ENCODE measurements around the gene ANKRD24. TPM values are rescaled to one million over a fixed set of nuclear protein-coding genes. Genes with fewer than 3 reads are reported as not detected.

The ANKRD24 gene
- total RNA-seq, 1 experiment from 2014 or later, result 0.26 TPM

DNA sequence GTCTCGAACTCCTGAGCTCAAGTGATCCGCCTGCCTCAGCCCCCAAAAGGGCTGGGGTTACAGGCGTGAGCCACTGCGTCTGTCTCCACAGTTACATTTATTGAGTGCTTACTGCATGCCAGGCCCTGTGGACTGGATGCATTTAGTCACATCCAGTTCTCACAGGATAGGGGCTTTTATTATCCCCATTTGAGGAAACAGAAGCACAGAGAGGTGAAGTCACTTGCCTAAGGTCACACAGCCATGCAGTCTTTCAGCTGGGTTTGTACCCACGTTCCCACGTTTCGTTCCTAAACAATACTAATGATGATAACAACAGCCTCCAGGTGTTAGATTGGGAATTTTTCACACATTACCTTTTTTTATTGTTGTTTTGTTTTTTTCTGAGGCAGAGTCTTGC lies 37.7 kb downstream of the ANKRD24 start:
- CTCF ChIA-PET, result no interaction called here
- in situ Hi-C loops (cut with HindIII; ENCODE audit: low pct_unique_long_range_greater_than_20kb, low sequenced_read_pairs), result no loop called here

GRCh38 chr19:4224470-4224869 lies 42.0 kb downstream of the ANKRD24 start:
- Histone ChIP-seq H3K4me1 (ENCODE audit: control insufficient read depth, insufficient read depth, low read length) (no peaks in the 10 kb centered on the region; the same call in 1 of the 2 replicates), H3K36me3 (ENCODE audit: control insufficient read depth, insufficient read depth, low read length) (no peaks in the 10 kb centered on the region), H3K27ac (ENCODE audit: low read length) (no peak overlapping the region), H3K4me3 (ENCODE audit: low read depth in 2 of 2, low read length in 2 of 2) (no peak overlapping the region), H3K9me3 (ENCODE audit: control insufficient read depth, insufficient read depth, low read depth, low read length) (no peaks in the 10 kb centered on the region), H3K27me3 (ENCODE audit: control insufficient read depth, insufficient read depth, low read length) (no peaks in the 10 kb centered on the region; the same call in 1 of the 2 replicates)
- CTCF ChIA-PET, result no interaction called here
- BruUV-seq (replicated peaks), result no TSS peak
- POLR2A ChIA-PET, result no interaction called here
- in situ Hi-C loops (cut with HindIII; ENCODE audit: low pct_unique_long_range_greater_than_20kb, low sequenced_read_pairs), result no loop called here
- no peak for TF ChIP-seq CTCF (IDR thresholded peaks at IDR 0.05)
- TF ChIP-seq TCF7L2 (IDR thresholded peaks at IDR 0.05; ENCODE audit: low read depth, low read length), result no peak
- TF ChIP-seq REST (IDR thresholded peaks at IDR 0.05; ENCODE audit: insufficient read depth in 1 of 2, low read depth in 2 of 2, low read length in 1 of 2), result no peak
- TF ChIP-seq SIN3A (IDR thresholded peaks at IDR 0.05; ENCODE audit: borderline replicate concordance, insufficient read depth, low read depth, low read length), result no peak
- TF ChIP-seq POLR2AphosphoS5 (IDR thresholded peaks at IDR 0.05; ENCODE audit: low read depth, low read length), result no peak
- intact Hi-C loops (cut with micrococcal nuclease; ENCODE audit: unreplicated experiment), result no loop called here
- DNase-seq (ENCODE audit: low read depth, low spot score) (no peak), ATAC-seq (0 out of 2 replicates have a peak, but pooled peaks have one; percentile 35)

More for the DNA sequence above, 37.7 kb downstream of the ANKRD24 start:
- Histone ChIP-seq H3K36me3 (ENCODE audit: control insufficient read depth, insufficient read depth, low read length) (no peaks in the 10 kb centered on the region), H3K27me3 (ENCODE audit: control insufficient read depth, insufficient read depth, low read length) (no peaks in the 10 kb centered on the region), H3K27ac (ENCODE audit: low read length) (no peak overlapping the region), H3K4me1 (ENCODE audit: control insufficient read depth, insufficient read depth, low read length) (no peaks in the 10 kb centered on the region), H3K9me3 (ENCODE audit: control insufficient read depth, insufficient read depth, low read depth, low read length) (no peaks in the 10 kb centered on the region), H3K4me3 (ENCODE audit: low read depth in 2 of 2, low read length in 2 of 2) (no peak overlapping the region)
- intact Hi-C loops (cut with micrococcal nuclease; ENCODE audit: unreplicated experiment), result no loop called here
- ATAC-seq (no peak), DNase-seq (ENCODE audit: low read depth, low spot score) (no peak)
- no TSS peak for BruUV-seq (replicated peaks)
- POLR2A ChIA-PET, result interaction anchor here (0.6 kb wide), 1 partner anchor 112 kb away, joined by 3 read pairs; no protein-coding TSS in a partner anchor
- TF ChIP-seq CTCF (IDR thresholded peaks at IDR 0.05) (no peak), REST (IDR thresholded peaks at IDR 0.05; ENCODE audit: insufficient read depth in 1 of 2, low read depth in 2 of 2, low read length in 1 of 2) (no peak), POLR2AphosphoS5 (IDR thresholded peaks at IDR 0.05; ENCODE audit: low read depth, low read length) (no peak), SIN3A (IDR thresholded peaks at IDR 0.05; ENCODE audit: borderline replicate concordance, insufficient read depth, low read depth, low read length) (no peak), TCF7L2 (IDR thresholded peaks at IDR 0.05; ENCODE audit: low read depth, low read length) (no peak)
